OCI-LY3 (cell line): ENCODE measurements around the gene PIK3CD.

ENCODE experiments used
- CTCF ChIP-seq: fragments of 200-600, 300-600 bp; sonication (generic); IDR thresholded peaks from 2 replicates; pipeline ENCODE4 v1.5.1; 2014; ENCODE audit warnings: antibody characterized with exemption, low read length, low read depth
- EZH2phosphoT487 ChIP-seq: fragments of 200-600 bp; shearing (Covaris generic); IDR thresholded peaks from 2 replicates; pipeline ENCODE4 v1.6.1; 2018; ENCODE audit warnings: antibody characterized with exemption, mixed run types, low read depth

DNA sequence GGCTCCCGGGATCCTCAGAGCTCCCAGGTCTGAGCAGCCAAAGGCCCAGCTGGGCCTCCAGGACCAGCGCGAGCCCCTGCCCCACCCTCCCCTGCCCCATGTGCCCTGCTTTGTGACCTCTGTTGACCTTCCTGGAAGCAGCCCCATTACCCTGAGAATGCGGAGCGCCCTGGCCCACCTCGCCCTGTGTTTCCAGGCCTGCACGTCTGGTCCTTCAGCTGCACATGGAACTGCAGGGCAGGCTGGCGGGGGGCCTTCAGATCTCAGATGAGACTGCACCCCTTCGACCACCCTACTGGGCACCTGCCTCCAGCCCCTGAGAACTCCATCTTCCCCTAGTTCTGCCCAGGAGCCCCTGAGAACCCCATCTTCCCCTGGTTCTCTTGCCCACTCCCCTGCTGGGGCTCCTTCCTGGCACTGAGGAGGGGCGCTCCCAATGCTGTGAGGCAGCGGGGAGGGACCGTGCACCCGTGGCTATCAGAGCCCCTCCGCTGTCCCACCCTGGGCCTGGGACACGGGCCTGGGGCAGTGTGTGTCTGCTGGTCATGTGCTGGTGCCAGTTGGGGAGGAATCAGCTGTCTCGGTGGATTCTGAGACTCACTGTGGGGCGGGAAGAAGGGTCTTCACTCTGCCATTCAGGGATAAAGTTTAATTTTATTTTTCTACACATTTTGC is 37.8 kb upstream of the PIK3CD start:
- TF ChIP-seq CTCF (no peak), EZH2phosphoT487 (no peak)
